ENCODE data around the gene TOP2A. TPM values are rescaled to one million over a fixed set of nuclear protein-coding genes. Genes with fewer than 3 reads are reported as not detected.

The TOP2A gene
- total and polyA plus RNA-seq, 9 of the 15 experiments (the other 6 are each of a cell fraction or from before 2014, with no cell fraction given), result 133 to 347 (median 259) TPM

- TF ChIP-seq, protein P1, sequence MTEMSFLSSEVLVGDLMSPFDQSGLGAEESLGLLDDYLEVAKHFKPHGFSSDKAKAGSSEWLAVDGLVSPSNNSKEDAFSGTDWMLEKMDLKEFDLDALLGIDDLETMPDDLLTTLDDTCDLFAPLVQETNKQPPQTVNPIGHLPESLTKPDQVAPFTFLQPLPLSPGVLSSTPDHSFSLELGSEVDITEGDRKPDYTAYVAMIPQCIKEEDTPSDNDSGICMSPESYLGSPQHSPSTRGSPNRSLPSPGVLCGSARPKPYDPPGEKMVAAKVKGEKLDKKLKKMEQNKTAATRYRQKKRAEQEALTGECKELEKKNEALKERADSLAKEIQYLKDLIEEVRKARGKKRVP (CRISPR knock-in tag; IDR thresholded peaks at IDR 0.05), result no peak
- TF ChIP-seq RBM39 (optimal IDR thresholded peaks at IDR 0.05; ENCODE audit: low read depth, low read length) (peak; percentile 96), POU5F1 (IDR thresholded peaks at IDR 0.05; ENCODE audit: borderline replicate concordance, low read depth, low read length, partially characterized antibody) (no peak), ILK (tag; IDR thresholded peaks at IDR 0.05; ENCODE audit: borderline replicate concordance, low read depth) (no peak), RBM14 (IDR thresholded peaks at IDR 0.05; ENCODE audit: borderline replicate concordance, insufficient read depth, low read depth, low read length) (no peak), HIVEP1 (CRISPR knock-in tag; IDR thresholded peaks at IDR 0.05) (no peak), CHD4 (IDR thresholded peaks at IDR 0.05; ENCODE audit: insufficient read depth, insufficient replicate concordance, low read depth, low read length, poor library complexity, severe bottlenecking) (no peak), U2AF1 (optimal IDR thresholded peaks at IDR 0.05; ENCODE audit: low read depth, low read length) (no peak), ZNF740 (CRISPR knock-in tag; IDR thresholded peaks at IDR 0.05) (no peak), ZNF740 (tag; IDR thresholded peaks at IDR 0.05) (no peak), FOXP1 (CRISPR knock-in tag; IDR thresholded peaks at IDR 0.05) (no peak), JUNB (CRISPR knock-in tag; conservative IDR thresholded peaks at IDR 0.05) (no peak), ZNF586 (CRISPR knock-in tag; conservative IDR thresholded peaks at IDR 0.05) (no peak), CHCHD3 (CRISPR knock-in tag; IDR thresholded peaks at IDR 0.05) (no peak), MEF2A (IDR thresholded peaks at IDR 0.05; ENCODE audit: control insufficient read depth, low read depth, low read length) (no peak), ZNF217 (CRISPR knock-in tag; IDR thresholded peaks at IDR 0.05) (no peak), MTA3 (IDR thresholded peaks at IDR 0.05; ENCODE audit: borderline replicate concordance) (no peak)
- TF ChIP-seq, protein P2, sequence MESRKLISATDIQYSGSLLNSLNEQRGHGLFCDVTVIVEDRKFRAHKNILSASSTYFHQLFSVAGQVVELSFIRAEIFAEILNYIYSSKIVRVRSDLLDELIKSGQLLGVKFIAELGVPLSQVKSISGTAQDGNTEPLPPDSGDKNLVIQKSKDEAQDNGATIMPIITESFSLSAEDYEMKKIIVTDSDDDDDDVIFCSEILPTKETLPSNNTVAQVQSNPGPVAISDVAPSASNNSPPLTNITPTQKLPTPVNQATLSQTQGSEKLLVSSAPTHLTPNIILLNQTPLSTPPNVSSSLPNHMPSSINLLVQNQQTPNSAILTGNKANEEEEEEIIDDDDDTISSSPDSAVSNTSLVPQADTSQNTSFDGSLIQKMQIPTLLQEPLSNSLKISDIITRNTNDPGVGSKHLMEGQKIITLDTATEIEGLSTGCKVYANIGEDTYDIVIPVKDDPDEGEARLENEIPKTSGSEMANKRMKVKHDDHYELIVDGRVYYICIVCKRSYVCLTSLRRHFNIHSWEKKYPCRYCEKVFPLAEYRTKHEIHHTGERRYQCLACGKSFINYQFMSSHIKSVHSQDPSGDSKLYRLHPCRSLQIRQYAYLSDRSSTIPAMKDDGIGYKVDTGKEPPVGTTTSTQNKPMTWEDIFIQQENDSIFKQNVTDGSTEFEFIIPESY (CRISPR knock-in tag; IDR thresholded peaks at IDR 0.05), result no peak; the same call in 1 of the 2 replicates
- TF ChIP-seq, protein P3, sequence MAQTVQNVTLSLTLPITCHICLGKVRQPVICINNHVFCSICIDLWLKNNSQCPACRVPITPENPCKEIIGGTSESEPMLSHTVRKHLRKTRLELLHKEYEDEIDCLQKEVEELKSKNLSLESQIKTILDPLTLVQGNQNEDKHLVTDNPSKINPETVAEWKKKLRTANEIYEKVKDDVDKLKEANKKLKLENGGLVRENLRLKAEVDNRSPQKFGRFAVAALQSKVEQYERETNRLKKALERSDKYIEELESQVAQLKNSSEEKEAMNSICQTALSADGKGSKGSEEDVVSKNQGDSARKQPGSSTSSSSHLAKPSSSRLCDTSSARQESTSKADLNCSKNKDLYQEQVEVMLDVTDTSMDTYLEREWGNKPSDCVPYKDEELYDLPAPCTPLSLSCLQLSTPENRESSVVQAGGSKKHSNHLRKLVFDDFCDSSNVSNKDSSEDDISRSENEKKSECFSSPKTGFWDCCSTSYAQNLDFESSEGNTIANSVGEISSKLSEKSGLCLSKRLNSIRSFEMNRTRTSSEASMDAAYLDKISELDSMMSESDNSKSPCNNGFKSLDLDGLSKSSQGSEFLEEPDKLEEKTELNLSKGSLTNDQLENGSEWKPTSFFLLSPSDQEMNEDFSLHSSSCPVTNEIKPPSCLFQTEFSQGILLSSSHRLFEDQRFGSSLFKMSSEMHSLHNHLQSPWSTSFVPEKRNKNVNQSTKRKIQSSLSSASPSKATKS (CRISPR knock-in tag; IDR thresholded peaks at IDR 0.05), result no peak
- TF ChIP-seq, protein P4, sequence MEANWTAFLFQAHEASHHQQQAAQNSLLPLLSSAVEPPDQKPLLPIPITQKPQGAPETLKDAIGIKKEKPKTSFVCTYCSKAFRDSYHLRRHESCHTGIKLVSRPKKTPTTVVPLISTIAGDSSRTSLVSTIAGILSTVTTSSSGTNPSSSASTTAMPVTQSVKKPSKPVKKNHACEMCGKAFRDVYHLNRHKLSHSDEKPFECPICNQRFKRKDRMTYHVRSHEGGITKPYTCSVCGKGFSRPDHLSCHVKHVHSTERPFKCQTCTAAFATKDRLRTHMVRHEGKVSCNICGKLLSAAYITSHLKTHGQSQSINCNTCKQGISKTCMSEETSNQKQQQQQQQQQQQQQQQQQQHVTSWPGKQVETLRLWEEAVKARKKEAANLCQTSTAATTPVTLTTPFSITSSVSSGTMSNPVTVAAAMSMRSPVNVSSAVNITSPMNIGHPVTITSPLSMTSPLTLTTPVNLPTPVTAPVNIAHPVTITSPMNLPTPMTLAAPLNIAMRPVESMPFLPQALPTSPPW (CRISPR knock-in tag; IDR thresholded peaks at IDR 0.05), result no peak
Measured at GRCh38 chr17:40358323-40359038, 59.2 kb downstream of the TOP2A start (continued).
